IMR-90 (cell line): ENCODE data around the gene ZMAT5.

Experiments
- BHLHE40 ChIP-seq: fragments of 150-350 bp; IDR thresholded peaks from 2 replicates; pipeline ENCODE4 v1.6.1; 2016; ENCODE audit warnings: mild to moderate bottlenecking, low read depth, low read length
- CEBPB ChIP-seq: IDR thresholded peaks from 2 replicates; pipeline ENCODE4 v1.6.1; 2012; ENCODE audit warnings: low read depth, low read length, improper control_type of control experiment
- CTCF ChIP-seq: conservative IDR thresholded peaks from 2 replicates; pipeline ENCODE4 v1.5.1; 2012; ENCODE audit warnings: mild to moderate bottlenecking, low read depth, low read length, improper control_type of control experiment
- FOS ChIP-seq: fragments of 150-350 bp; IDR thresholded peaks from 2 replicates; pipeline ENCODE4 v1.6.1; 2016; ENCODE audit warnings: low read depth, low read length
- MAFK ChIP-seq: IDR thresholded peaks from 2 replicates; pipeline ENCODE4 v1.6.1; 2012; ENCODE audit warnings: low read depth, low read length, improper control_type of control experiment
- MXI1 ChIP-seq: IDR thresholded peaks from 2 replicates; pipeline ENCODE4 v1.6.1; 2012; ENCODE audit warnings: low read depth, mild to moderate bottlenecking, low read length, moderate library complexity, borderline replicate concordance
- NFE2L2 ChIP-seq: fragments of 150-350 bp; IDR thresholded peaks from 2 replicates; pipeline ENCODE4 v1.6.1; 2016; ENCODE audit warnings: low read depth, mild to moderate bottlenecking, low read length
- POLR2A ChIP-seq: IDR thresholded peaks from 2 replicates; pipeline ENCODE4 v1.6.1; 2012; ENCODE audit warnings: mild to moderate bottlenecking, low read depth, low read length
- RAD21 ChIP-seq: IDR thresholded peaks from 2 replicates; pipeline ENCODE4 v1.6.1; 2012; ENCODE audit warnings: low read length, improper control_type of control experiment
- RCOR1 ChIP-seq: IDR thresholded peaks from 2 replicates; pipeline ENCODE4 v1.6.1; 2012; ENCODE audit warnings: mild to moderate bottlenecking, low read length, improper control_type of control experiment; ENCODE audit not compliant: insufficient replicate concordance
- RFX5 ChIP-seq: IDR thresholded peaks from 2 replicates; pipeline ENCODE4 v1.8.0; 2012; ENCODE audit warnings: low read depth, mild to moderate bottlenecking, low read length, moderate library complexity
- SMC3 ChIP-seq: fragments of 150-350 bp; IDR thresholded peaks from 2 replicates; pipeline ENCODE4 v1.6.1; 2016; ENCODE audit warnings: low read depth, mild to moderate bottlenecking, antibody characterized with exemption, low read length, moderate library complexity
- USF2 ChIP-seq: fragments of 150-350 bp; IDR thresholded peaks from 2 replicates; pipeline ENCODE4 v1.6.1; 2017; ENCODE audit warnings: mild to moderate bottlenecking, antibody characterized with exemption, low read length, low read depth

DNA sequence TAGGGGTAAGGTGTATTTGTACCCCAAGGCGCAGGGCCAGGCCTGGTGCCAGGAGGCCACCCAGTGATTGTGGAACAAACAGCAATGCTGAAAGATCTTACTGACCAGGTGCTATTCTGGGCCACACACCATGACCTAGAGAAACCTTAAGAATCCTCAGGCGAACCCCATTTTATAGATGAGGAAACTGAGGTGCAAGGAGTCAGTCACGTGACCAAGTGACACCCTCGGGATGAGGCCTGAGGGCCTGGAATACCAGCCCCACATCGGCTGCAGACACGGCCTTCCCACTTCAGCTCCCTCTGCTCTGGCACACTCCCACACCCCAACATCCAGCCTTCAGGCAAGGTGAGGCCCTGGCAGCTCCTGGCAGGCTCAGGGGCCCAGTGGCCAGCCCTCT is 33.9 kb downstream of the ZMAT5 start:
- TF ChIP-seq CTCF: no peak
- no peak for TF ChIP-seq RFX5
- no peak for TF ChIP-seq RAD21
- no peak for TF ChIP-seq SMC3
- no peak for TF ChIP-seq USF2
- TF ChIP-seq FOS: no peak
- no peak for TF ChIP-seq POLR2A
- TF ChIP-seq BHLHE40: no peak
- no peak for TF ChIP-seq CEBPB
- TF ChIP-seq MXI1: no peak
- no peak for TF ChIP-seq NFE2L2
- no peak for TF ChIP-seq RCOR1
- TF ChIP-seq MAFK: no peak
